Ovary (tissue), 9 donors: ENCODE data around the gene GHRH. TPM values are rescaled to one million over a fixed set of nuclear protein-coding genes. Genes with fewer than 3 reads are reported as not detected.

Experiments
- DNase-seq, 5 donors: peaks; one replicate each; pipeline ENCODE4 v3.0.0-alpha.2; 2019 to 2020
- H3K27ac ChIP-seq, 2 donors: fragments of 200-600 bp; one replicate each; pipeline versions ENCODE4 v1.5.1 to v1.8.0; 2019 to 2022
- H3K27me3 ChIP-seq: fragments of 200-600 bp; one replicate; pipeline ENCODE4 v1.8.0; 2022
- H3K36me3 ChIP-seq: fragments of 200-600 bp; sonication (generic); one replicate; pipeline ENCODE4 v1.5.1; 2019
- H3K4me1 ChIP-seq: one replicate; pipeline ENCODE4 v1.8.1; 2013; ENCODE audit warnings: mild to moderate bottlenecking, moderate library complexity; ENCODE audit not compliant: insufficient read depth
- H3K4me3 ChIP-seq: fragments of 200-600 bp; sonication (generic); one replicate; pipeline ENCODE4 v1.5.1; 2017
- H3K9me3 ChIP-seq, 2 donors: fragments of 200-600 bp in 1 of 2; sonication (generic) in 1 of 2; one replicate each; pipeline versions ENCODE4 v1.5.1 to v1.8.1; 2013 to 2019; ENCODE audit warnings: mild to moderate bottlenecking in 1 of 2, moderate library complexity in 1 of 2
- EP300 ChIP-seq: sonication (generic); formaldehyde crosslinking; IDR thresholded peaks from one replicate; pipeline ENCODE4 v1.6.1; 2017; ENCODE audit warnings: antibody characterized with exemption
- POLR2A ChIP-seq: fragments of 450-650 bp; IDR thresholded peaks from one replicate; pipeline ENCODE4 v1.6.1; 2017; ENCODE audit warnings: antibody characterized with exemption, mild to moderate bottlenecking, moderate library complexity
- WGBS, 3 donors: extraction: QIAGEN DNeasy Blood & Tissue Kit in 1 of 3; methylation state at CpG; one replicate each; pipeline versions ENCODE4 v1.1.5 to v1.1.7; 2013 to 2017; 5-methylcytosine and 5-hydroxymethylcytosine counted together
- intact Hi-C, 4 donors: fragments of 100-400 bp; cut with DNase I; formaldehyde crosslinking; loops; one replicate each; pipeline versions ENCODE4 v1.11.0 to v1.15.1; 2022 to 2023
- polyA plus RNA-seq, 2 donors: library from polyadenylated mRNA; stranded (reverse); fragments of 200-250 nt in 1 of 2; fragments of 350-450 nt in 1 of 2; fragmentation: Illumina TruSeq in 1 of 2; extraction: RNeasy Lipid Tissue Mini Kit (QIAGEN cat#74804) in 1 of 2; gene quantifications; one replicate each; pipeline ENCODE4 v1.2.3, GENCODE V29; 2013 to 2014
- total RNA-seq, 7 donors: library from RNA; depleted of rRNA in 2 of 7; stranded (reverse); fragments of >200 nt in 2 of 7; fragmentation: NEBNext Ultra II Directional in 3 of 7; extraction: Animal tissue kit (Norgen Biotek cat#: 25700) in 3 of 7; gene quantifications; one replicate each; pipeline versions ENCODE4 v1.1.0 to v1.2.4, GENCODE V29; 2016 to 2023
- TF ChIP-seq, protein P1 (sequence below), 3 donors: fragments of 450-650 bp in 2 of 3; fragments of 200-600 bp in 1 of 3; IDR thresholded peaks; one replicate each; pipeline versions ENCODE4 v1.5.1 to v1.8.0; 2016 to 2022; ENCODE audit warnings: antibody characterized with exemption in 3 of 3, mild to moderate bottlenecking in 1 of 3
- donor health status: DM: no; HTN: no; CAD: no; lungs with moderate emphysema.
- donor health status: DM: no; HTN: no; CAD: no.
- donor health status: Bipolar disorder and iron deficiency.
- donor health status: DM: yes; HTN: yes; CAD: no.
- donor health status: DM: no; HTN: no; CAD: no.
- donor health status: DM: yes; HTN: yes; CAD: no.

The GHRH gene
- total and polyA plus RNA-seq, 9 donors: not detected

DNA sequence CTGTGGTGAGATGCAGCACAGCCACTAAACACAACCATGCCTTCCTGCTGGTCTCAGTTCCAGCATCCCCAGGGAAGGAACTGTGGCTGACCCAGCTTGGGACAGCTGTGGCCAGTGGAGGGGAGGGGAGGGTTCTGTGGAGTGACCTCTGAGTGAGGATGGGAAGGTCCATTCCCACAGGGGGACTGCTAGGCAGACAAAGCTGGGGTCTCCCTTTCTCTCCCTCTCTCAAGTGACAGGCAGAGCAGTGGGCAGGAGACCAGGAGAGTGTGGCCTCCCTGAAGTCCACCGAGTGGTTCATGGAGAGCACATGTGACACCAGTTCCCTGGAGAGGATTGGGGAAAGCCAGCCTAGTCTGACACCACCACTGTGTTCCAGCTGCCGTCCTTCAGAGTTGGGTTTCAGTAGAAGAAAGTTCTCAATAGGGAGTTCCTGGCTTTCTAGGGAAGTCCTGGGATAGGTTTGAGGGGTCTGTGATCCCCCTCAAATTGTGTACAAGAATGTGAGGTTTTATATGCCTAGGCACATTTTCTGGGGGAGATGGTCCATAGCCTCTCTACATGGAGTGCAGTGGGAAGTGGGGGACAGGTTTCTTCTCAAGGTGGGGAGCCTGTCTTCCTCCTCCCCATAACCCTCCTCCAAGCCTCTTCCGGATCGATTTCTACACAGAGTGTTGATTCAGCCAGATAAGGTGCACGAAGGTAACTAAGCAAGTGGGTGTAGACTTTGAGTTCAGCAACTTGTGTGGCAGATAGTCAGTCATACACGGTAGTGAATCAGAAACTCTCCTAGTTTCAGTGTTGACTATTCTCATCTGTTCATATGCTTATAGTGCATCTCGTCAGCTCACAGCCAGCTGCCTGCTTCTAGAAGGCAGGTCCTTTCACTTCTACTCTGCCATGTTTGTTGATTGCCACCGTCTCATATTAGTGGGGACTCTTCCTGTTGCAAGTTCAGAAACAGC lies 46.8 kb upstream of the GHRH start:
- no peaks in the 10 kb centered on the region for H3K36me3 ChIP-seq
- WGBS, 3 donors: 70 to 80% (median 78%) methylated on average over 8 of the region's 8 CpGs

DNA sequence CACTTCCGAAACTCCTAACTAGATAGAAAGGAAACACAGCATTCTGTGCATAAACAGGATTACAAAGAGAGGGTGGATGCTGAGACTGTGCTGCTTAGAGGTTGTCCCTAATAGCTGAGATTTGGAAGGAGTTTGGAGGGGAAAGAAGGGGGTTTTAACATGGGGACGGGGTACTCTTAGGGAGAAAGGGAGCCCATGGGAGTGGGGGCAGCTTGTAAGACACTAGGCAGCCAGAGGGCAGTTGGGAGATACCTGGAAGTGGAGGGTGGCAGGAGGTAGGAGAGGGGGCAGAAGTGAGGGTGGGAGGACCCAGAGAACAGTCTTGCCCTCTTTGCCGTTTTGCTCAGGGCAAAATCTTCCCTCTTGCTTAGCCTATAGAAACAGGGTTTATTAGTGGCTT lies 44.2 kb upstream of the GHRH start:
- intact Hi-C loops: no loop called here
- DNase-seq: no peak

More for the DNA sequence above, 46.8 kb upstream of the GHRH start:
- H3K27me3 ChIP-seq: no peaks in the 10 kb centered on the region
- intact Hi-C loops: no loop called here
- peaks cover 34% of the 10 kb centered on the region for H3K4me1 ChIP-seq
- DNase-seq: no peak
- H3K27ac ChIP-seq: peak overlapping the region; percentile 62 to 76
- TF ChIP-seq EP300 (no peak), POLR2A (no peak)
- TF ChIP-seq, protein P1, sequence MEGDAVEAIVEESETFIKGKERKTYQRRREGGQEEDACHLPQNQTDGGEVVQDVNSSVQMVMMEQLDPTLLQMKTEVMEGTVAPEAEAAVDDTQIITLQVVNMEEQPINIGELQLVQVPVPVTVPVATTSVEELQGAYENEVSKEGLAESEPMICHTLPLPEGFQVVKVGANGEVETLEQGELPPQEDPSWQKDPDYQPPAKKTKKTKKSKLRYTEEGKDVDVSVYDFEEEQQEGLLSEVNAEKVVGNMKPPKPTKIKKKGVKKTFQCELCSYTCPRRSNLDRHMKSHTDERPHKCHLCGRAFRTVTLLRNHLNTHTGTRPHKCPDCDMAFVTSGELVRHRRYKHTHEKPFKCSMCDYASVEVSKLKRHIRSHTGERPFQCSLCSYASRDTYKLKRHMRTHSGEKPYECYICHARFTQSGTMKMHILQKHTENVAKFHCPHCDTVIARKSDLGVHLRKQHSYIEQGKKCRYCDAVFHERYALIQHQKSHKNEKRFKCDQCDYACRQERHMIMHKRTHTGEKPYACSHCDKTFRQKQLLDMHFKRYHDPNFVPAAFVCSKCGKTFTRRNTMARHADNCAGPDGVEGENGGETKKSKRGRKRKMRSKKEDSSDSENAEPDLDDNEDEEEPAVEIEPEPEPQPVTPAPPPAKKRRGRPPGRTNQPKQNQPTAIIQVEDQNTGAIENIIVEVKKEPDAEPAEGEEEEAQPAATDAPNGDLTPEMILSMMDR (IDR thresholded peaks at IDR 0.05): no peak
- H3K9me3 ChIP-seq: no peaks in the 10 kb centered on the region
- no peak overlapping the region for H3K4me3 ChIP-seq

DNA sequence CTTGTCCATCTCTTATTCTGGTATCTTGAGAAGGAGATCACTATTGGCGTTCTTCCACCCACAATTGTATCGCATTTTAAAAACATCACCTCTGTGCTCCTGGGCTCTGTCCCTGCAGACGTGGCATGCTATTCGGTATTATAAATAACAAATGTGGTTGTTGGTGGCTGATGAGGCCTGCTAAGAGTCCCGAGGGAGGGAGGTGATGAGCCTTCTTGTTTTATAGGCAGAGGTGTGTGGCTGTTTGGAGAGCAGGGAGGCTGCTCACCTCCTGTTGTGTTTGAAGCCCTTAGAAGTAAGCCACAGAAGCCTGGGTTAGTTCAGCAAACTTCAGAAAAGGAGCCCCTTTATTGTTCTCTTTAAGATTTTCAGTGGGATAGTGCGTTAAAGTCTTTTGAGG lies 43.5 kb upstream of the GHRH start:
- no peaks in the 10 kb centered on the region for H3K27me3 ChIP-seq
- TF ChIP-seq EP300 (no peak), POLR2A (no peak)
- TF ChIP-seq, protein P1 (IDR thresholded peaks at IDR 0.05): no peak
- WGBS, 3 donors: 70 to 75% (median 75%) methylated on average over 6 of the region's 6 CpGs
- H3K36me3 ChIP-seq: no peaks in the 10 kb centered on the region
- H3K27ac ChIP-seq: no peak overlapping the region
- no peak for DNase-seq
- peaks cover 21% of the 10 kb centered on the region for H3K4me1 ChIP-seq
- no peak overlapping the region for H3K4me3 ChIP-seq
- intact Hi-C loops: no loop called here
- H3K9me3 ChIP-seq: no peaks in the 10 kb centered on the region

More for the DNA sequence above, 44.2 kb upstream of the GHRH start:
- Histone ChIP-seq H3K9me3 (no peaks in the 10 kb centered on the region), H3K4me1 (peaks cover 26% of the 10 kb centered on the region), H3K4me3 (no peak overlapping the region), H3K27ac (no peak overlapping the region), H3K27me3 (no peaks in the 10 kb centered on the region), H3K36me3 (no peaks in the 10 kb centered on the region)
- WGBS, 3 donors: 39 to 48% (median 40%) methylated on average over 3 of the region's 3 CpGs
- TF ChIP-seq POLR2A: no peak
- TF ChIP-seq EP300: no peak
- TF ChIP-seq, protein P1 (IDR thresholded peaks at IDR 0.05): no peak

DNA sequence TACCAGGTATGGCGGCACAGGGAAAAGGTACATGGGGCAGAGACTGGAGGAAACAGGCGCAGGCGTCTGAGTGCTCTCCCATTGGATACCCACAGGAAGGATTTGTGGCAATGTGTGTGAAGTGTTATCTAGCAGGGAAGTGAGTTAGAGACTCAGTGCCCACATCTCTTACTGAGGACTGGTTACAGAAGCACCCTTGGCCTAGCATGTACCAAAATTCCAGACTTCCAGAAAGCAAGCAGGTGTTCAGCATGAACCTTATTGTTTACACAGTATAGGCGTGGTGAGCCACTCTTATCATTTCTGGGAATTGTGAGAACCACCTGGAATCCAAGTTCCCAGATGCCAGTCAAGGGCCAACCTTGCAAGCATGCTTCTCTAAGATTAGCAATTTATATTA lies 42.0 kb upstream of the GHRH start:
- 83 to 89% (median 86%) methylated on average over 4 of the region's 4 CpGs for WGBS, 3 donors
- DNase-seq: no peak
- intact Hi-C loops: no loop called here
- H3K27me3 ChIP-seq: no peaks in the 10 kb centered on the region
- no peaks in the 10 kb centered on the region for H3K9me3 ChIP-seq
- TF ChIP-seq, protein P1 (IDR thresholded peaks at IDR 0.05): no peak
- no peak for TF ChIP-seq POLR2A
- TF ChIP-seq EP300: no peak
- no peaks in the 10 kb centered on the region for H3K36me3 ChIP-seq
- peaks cover 11% of the 10 kb centered on the region for H3K4me1 ChIP-seq
- no peak overlapping the region for H3K27ac ChIP-seq
- no peak overlapping the region for H3K4me3 ChIP-seq
